Stimulated activated memory B cell treated with anti-CD40 and anti-IgM and Interleukin-4, amounts not matched to agents 10 μg/mL and 1 μg/mL and 100 μg/mL, for 72 hours (primary cell): ENCODE results near the gene RABGAP1.

Experiments
- ATAC-seq: fragments of 150-1000 bp; cut with Tn5 transposase; 2 replicates; pipeline ENCODE4 v1.10.0; 2021
- H3K27ac Mint-ChIP-seq: one replicate; pipeline ENCODE4 v1.8.0; 2022; ENCODE audit warnings: mild to moderate bottlenecking, mixed read lengths
- H3K27me3 Mint-ChIP-seq: one replicate; pipeline ENCODE4 v1.8.0; 2022; ENCODE audit warnings: mixed read lengths
- H3K36me3 Mint-ChIP-seq: one replicate; pipeline ENCODE4 v1.8.0; 2022; ENCODE audit warnings: mixed read lengths
- H3K4me1 Mint-ChIP-seq: one replicate; pipeline ENCODE4 v1.8.0; 2022; ENCODE audit warnings: mixed read lengths
- H3K4me3 Mint-ChIP-seq: one replicate; pipeline ENCODE4 v1.8.0; 2022; ENCODE audit warnings: mild to moderate bottlenecking, moderate library complexity, mixed read lengths
- H3K9me3 Mint-ChIP-seq: one replicate; pipeline ENCODE4 v1.8.0; 2022; ENCODE audit warnings: mixed read lengths

RABGAP1 gene

DNA sequence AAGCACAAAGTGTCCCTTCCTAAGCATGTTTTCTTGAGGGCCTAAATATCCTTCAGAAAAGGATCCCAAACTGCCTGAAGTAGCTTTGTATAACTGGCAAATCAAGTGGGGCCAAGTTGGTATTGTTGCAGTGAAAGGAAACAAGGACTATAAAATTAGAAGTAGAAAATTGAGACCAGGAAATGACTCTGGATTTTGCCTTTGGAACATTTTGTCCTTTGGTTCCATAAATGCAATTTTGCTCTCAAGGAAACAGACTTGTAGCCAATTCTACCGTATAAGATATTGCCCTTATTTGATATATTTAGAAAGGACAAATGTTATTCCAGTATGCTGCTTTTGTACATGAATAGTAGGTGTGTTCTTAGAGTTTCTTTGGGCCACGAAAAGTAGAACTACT, 34.4 kb downstream of the RABGAP1 start:
- no peaks in the 10 kb centered on the region for H3K9me3 Mint-ChIP-seq
- ATAC-seq = no peak
- peaks cover 49% of the 10 kb centered on the region for H3K36me3 Mint-ChIP-seq
- H3K27ac Mint-ChIP-seq = no peak overlapping the region
- peaks cover 3% of the 10 kb centered on the region for H3K4me1 Mint-ChIP-seq
- H3K27me3 Mint-ChIP-seq = no peaks in the 10 kb centered on the region
- H3K4me3 Mint-ChIP-seq = no peak overlapping the region

DNA sequence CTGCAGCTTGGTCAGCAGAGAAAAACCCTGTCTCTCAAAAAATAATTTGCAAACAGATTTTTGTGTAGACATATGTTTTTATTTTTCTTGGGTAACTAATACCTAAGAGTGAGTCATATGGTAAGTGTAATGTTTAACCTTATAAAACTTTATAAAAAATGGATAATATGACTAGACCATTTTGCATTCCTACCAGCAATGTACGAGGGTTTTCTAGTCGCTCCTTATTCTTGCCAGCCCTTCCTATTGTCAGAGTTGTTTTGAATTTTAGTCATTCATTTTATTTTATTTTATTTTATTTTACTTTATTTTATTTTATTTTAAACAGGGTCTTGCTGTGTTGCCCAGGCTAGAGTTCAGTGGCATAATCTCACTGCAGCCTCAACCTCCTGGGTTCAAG, 37.8 kb downstream of the RABGAP1 start:
- Mint-ChIP-seq H3K4me1 (peaks cover 6% of the 10 kb centered on the region), H3K36me3 (peaks cover 36% of the 10 kb centered on the region), H3K27me3 (no peaks in the 10 kb centered on the region), H3K27ac (no peak overlapping the region), H3K9me3 (no peaks in the 10 kb centered on the region), H3K4me3 (no peak overlapping the region)
- ATAC-seq = no peak

DNA sequence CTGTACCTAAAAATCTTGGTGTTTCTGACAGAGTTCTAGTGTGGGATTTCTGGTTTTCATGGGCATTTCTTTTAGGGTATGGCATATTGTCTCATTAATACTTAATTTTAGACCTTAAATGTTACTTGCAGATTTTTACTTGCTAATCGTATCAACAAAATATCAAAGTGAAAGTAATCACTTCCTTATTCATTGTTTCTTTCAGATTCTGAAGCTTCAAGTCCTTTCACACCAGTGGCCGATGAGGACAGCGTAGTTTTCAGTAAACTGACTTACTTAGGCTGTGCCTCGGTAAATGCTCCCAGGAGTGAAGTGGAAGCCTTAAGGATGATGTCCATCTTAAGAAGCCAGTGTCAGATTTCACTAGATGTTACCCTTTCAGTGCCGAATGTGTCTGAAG, 45.2 kb downstream of the RABGAP1 start:
- Mint-ChIP-seq H3K27me3 (no peaks in the 10 kb centered on the region), H3K36me3 (peaks cover 11% of the 10 kb centered on the region), H3K27ac (peak overlapping the region; percentile 14), H3K4me3 (no peak overlapping the region), H3K9me3 (no peaks in the 10 kb centered on the region), H3K4me1 (peaks cover 13% of the 10 kb centered on the region)
- ATAC-seq = no peak

DNA sequence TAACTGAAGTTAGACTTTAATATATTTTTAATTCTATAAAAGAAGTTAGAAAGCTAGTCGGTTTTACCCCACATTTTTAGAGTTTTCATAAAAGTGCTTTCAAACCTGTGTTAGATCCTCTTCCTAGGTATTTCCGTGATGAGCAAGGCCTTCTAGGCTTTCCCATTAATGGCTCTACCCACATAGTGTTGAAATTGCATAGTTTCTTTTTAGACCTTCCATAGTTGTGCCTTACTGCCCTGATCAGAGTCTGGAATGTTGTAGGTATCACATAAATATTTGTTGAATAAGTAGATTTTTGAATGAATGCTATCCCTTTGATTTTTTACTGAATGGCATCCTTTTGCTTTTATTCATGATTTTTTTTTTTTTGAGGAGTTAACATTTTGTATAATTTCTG, 47.3 kb downstream of the RABGAP1 start:
- no peak overlapping the region for H3K4me3 Mint-ChIP-seq
- H3K4me1 Mint-ChIP-seq = peaks cover 13% of the 10 kb centered on the region
- H3K27ac Mint-ChIP-seq = no peak overlapping the region
- peaks cover 11% of the 10 kb centered on the region for H3K36me3 Mint-ChIP-seq
- H3K27me3 Mint-ChIP-seq = no peaks in the 10 kb centered on the region
- no peaks in the 10 kb centered on the region for H3K9me3 Mint-ChIP-seq
- no peak for ATAC-seq

DNA sequence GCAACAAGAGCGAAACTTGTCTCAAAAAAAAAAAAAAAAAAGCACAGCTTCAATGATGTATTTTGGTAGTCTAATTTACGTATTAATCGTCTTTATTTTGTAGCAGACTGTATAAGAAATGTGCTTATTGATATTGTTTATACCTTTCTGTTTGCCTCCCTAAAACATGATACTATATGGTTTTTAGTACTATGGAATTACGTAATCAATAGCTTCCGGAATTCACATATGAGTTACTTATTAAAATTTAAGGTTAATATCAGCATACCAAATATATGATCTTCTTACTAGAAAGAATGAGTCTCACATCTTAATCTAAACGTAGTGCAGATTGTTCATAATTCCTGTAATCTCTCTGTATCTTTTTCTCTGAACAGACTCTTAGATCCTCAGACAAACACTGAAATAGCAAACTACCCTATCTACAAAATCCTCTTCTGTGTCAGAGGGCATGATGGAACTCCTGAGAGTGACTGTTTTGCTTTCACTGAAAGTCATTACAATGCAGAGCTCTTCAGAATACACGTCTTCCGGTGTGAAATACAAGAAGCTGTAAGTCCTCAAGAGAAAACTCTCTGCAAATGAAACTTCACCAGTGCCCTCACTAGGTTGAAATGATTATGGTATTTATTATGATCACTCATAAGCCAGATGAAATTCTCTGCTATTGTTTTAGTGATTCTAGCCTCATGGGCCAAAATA, 48.3 kb downstream of the RABGAP1 start:
- H3K9me3 Mint-ChIP-seq = no peaks in the 10 kb centered on the region
- peaks cover 11% of the 10 kb centered on the region for H3K36me3 Mint-ChIP-seq
- ATAC-seq = no peak
- peaks cover 13% of the 10 kb centered on the region for H3K4me1 Mint-ChIP-seq
- H3K27me3 Mint-ChIP-seq = no peaks in the 10 kb centered on the region
- H3K4me3 Mint-ChIP-seq = no peak overlapping the region
- H3K27ac Mint-ChIP-seq = peak overlapping the region; percentile 55

DNA sequence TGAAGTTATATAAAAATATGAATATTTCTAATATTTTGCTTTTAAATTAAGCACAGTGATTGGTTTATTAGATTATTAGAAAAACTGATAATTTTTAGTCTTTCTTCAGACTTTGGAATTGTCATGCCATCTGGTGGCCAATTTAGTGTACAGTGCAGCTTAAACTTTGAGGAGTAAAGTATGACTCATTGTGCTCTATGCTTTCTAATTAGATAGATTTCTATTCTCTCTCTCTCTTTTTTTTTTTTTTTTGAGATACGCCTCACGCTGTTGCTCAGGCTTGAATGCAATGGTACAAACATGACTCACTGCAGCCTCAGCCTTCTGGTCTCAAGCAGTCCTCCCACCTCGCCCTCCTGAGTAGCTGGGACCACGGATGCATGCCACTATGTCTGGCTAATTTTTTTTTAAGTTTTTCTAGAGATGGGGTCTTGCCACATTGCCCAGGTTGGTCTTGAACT, 50.6 kb downstream of the RABGAP1 start:
- peaks cover 1% of the 10 kb centered on the region for H3K36me3 Mint-ChIP-seq
- no peak overlapping the region for H3K27ac Mint-ChIP-seq
- ATAC-seq = peak; percentile 57
- no peaks in the 10 kb centered on the region for H3K4me1 Mint-ChIP-seq
- H3K4me3 Mint-ChIP-seq = no peak overlapping the region
- no peaks in the 10 kb centered on the region for H3K27me3 Mint-ChIP-seq
- H3K9me3 Mint-ChIP-seq = no peaks in the 10 kb centered on the region

DNA sequence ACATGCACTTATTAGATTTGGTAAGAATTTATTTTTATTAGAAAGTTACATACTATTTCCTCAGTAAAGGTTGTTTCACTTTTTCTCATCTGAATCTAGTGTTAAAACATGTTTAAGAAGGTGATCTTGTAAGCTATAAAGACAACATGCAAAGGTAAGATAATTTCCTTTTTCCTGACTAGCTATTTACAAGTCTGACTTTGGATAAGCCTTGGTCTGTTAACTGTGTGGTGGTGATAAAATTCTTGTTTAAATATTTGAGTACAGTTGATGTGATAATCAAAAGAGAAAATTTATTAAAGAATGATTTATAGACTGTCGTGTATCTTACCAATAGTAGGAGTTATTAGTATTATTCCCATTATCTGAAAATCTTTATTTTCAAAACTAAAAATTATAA, 55.8 kb downstream of the RABGAP1 start:
- Mint-ChIP-seq H3K27ac (no peak overlapping the region), H3K4me3 (no peak overlapping the region), H3K4me1 (no peaks in the 10 kb centered on the region), H3K36me3 (peaks cover 39% of the 10 kb centered on the region), H3K9me3 (no peaks in the 10 kb centered on the region), H3K27me3 (no peaks in the 10 kb centered on the region)
- no peak for ATAC-seq

DNA sequence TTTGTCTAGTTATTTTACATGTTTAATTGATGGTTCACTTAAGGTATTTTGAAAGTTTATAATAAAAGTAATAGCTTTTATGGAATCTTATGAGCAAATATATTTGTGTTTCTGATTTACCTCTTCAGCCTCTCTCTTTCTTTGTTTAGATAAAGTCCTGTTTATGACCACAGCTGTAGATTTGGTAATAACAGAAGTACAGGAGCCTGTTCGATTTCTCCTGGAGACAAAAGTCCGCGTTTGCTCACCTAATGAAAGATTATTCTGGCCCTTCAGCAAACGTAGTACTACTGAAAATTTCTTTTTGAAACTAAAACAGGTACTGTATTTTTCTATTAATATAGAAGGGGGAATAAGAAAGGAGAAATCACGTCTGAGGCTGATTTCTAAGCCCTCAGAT, 57.6 kb downstream of the RABGAP1 start:
- H3K36me3 Mint-ChIP-seq = peaks cover 44% of the 10 kb centered on the region
- no peaks in the 10 kb centered on the region for H3K4me1 Mint-ChIP-seq
- no peaks in the 10 kb centered on the region for H3K27me3 Mint-ChIP-seq
- H3K27ac Mint-ChIP-seq = no peak overlapping the region
- no peak for ATAC-seq
- H3K9me3 Mint-ChIP-seq = no peaks in the 10 kb centered on the region
- H3K4me3 Mint-ChIP-seq = no peak overlapping the region

DNA sequence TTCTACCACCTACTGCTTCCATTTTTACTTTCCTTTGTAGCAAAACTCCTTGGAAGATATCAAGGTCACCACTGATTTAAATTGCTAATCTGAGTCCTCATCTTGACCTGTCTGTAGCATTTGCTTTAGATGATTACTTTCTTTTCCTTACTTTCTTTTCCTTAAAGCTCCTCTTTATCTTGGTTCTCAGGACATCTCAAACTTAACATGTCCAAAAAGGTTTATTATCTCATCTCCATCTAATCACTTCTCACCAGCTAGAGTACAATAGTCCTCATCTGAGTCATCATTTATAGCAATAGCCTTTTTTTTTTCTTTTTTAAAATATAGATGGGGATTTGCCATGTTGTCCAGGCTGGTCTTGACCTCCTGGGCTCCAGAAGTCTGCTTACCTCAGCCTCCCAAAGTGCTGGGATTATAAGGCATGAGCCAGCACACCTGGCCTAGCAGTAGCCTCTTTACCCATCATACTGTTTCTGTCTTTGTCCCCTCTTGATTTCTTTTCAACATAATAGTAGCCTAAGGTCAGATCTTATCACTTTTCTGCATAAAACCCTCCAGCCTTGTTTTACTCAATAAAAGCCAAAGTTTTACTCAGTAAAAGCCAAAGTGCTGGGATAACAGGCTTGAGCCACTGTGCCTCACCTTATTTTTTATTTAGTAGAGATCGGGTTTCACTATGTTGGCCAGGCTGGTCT, 59.7 kb downstream of the RABGAP1 start:
- ATAC-seq = no peak
- Mint-ChIP-seq H3K27me3 (no peaks in the 10 kb centered on the region), H3K4me3 (no peak overlapping the region), H3K9me3 (no peaks in the 10 kb centered on the region), H3K4me1 (no peaks in the 10 kb centered on the region), H3K36me3 (peaks cover 50% of the 10 kb centered on the region), H3K27ac (no peak overlapping the region)

DNA sequence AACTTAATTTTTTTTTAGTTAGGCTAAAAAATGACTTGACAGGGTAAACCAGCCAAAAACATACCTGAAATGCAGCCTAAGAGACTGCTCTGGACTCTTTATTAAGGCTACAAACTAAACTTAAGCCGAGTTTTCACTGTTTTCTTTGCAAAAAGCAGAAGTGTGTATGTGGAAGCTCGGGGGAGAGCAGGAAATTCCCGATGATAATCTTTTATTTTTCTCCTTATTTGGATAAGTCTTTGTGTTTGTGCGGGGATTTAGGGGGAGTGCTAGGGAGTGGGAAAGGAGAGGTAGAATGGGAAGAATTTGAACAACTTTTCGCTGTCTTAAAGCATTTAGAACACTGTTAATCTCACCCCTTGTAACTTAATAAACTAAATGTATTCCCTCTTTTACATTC, 61.9 kb downstream of the RABGAP1 start:
- Mint-ChIP-seq H3K4me3 (no peak overlapping the region), H3K4me1 (no peaks in the 10 kb centered on the region), H3K36me3 (peaks cover 48% of the 10 kb centered on the region), H3K27ac (no peak overlapping the region), H3K27me3 (no peaks in the 10 kb centered on the region), H3K9me3 (no peaks in the 10 kb centered on the region)
- ATAC-seq = no peak

DNA sequence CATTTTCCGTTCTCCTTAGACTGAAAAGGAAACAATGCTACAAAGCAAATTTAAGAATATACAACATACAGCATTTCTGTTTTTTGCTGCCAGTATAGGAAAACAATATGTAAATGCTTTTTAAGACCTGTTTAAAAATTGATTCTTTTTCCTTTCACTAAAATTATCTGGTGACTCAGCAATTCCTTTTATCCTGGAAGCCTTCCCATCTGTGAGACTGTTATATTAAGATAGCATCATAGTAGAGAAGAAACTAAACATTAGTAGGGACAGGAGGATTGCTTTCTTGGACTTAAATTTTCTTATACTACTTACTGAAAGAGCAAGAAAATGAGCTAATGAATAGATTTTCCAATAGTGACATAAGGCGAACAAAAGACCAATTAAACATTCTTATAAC, 62.6 kb downstream of the RABGAP1 start:
- ATAC-seq = no peak
- Mint-ChIP-seq H3K4me1 (no peaks in the 10 kb centered on the region), H3K9me3 (no peaks in the 10 kb centered on the region), H3K27ac (no peak overlapping the region), H3K27me3 (no peaks in the 10 kb centered on the region), H3K4me3 (no peak overlapping the region), H3K36me3 (peaks cover 46% of the 10 kb centered on the region)

DNA sequence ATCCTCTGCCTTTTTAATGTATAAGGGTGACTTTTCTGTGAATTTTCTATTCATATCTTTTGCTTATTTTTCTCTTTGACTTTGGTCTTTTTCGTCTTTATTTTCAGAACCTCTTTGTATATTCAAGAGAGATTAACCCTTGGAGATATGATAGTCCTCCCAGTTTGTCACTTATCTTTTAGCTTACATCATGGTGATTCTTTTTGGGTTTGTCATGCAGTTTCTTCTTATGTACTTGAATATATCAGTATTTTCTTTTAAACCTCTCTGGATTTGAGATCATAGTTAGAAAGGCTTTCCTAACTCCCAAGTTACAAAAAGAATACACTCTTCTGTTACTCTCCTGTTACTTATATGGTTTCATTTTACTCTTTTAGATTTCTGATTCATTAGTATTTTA, 65.1 kb downstream of the RABGAP1 start:
- Mint-ChIP-seq H3K4me3 (no peak overlapping the region), H3K27me3 (no peaks in the 10 kb centered on the region), H3K27ac (no peak overlapping the region), H3K9me3 (no peaks in the 10 kb centered on the region), H3K4me1 (no peaks in the 10 kb centered on the region), H3K36me3 (peaks cover 28% of the 10 kb centered on the region)
- ATAC-seq = no peak

DNA sequence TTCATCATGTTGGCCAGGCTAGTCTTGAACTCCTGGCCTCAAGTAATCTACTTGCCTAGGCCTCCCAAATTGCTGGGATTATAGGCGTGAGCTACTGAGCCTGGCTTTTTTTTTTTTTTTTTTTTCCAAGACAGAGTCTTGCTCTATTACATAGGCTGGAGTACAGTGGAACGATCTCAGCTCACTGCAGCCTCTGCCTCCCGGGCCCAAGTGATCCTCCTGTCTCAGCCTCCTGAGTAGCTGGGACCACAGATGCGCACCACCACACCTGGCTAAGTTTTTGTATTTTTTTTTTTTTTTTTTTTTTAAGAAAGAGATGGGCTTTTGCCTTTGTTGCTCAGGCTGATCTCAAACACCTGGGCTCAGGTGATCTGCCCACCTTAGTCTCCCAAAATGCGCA, 66.4 kb downstream of the RABGAP1 start:
- no peaks in the 10 kb centered on the region for H3K9me3 Mint-ChIP-seq
- H3K27me3 Mint-ChIP-seq = no peaks in the 10 kb centered on the region
- H3K4me1 Mint-ChIP-seq = no peaks in the 10 kb centered on the region
- no peak overlapping the region for H3K27ac Mint-ChIP-seq
- no peak overlapping the region for H3K4me3 Mint-ChIP-seq
- no peak for ATAC-seq
- peaks cover 40% of the 10 kb centered on the region for H3K36me3 Mint-ChIP-seq

DNA sequence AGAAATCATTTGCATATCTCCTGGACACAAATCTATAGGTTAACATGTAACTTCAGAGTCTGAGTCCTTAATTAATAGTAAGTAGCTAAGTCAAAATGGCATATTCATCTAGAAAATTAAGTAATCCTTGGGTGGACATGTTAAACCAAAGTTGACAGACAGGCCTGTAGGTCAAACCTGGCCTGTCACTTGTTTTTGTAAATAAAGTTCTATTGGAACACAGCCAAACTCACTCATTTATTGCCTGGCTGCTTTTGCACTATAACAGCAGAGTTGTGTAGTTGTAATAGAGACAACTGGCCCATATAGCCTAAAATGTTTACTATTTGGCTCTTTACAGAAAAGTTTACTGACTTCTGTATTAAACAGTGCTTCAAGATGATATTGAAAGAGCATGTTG, 68.1 kb downstream of the RABGAP1 start:
- Mint-ChIP-seq H3K36me3 (peaks cover 50% of the 10 kb centered on the region), H3K9me3 (no peaks in the 10 kb centered on the region), H3K27me3 (no peaks in the 10 kb centered on the region), H3K4me3 (no peak overlapping the region), H3K4me1 (no peaks in the 10 kb centered on the region), H3K27ac (no peak overlapping the region)
- ATAC-seq = no peak

DNA sequence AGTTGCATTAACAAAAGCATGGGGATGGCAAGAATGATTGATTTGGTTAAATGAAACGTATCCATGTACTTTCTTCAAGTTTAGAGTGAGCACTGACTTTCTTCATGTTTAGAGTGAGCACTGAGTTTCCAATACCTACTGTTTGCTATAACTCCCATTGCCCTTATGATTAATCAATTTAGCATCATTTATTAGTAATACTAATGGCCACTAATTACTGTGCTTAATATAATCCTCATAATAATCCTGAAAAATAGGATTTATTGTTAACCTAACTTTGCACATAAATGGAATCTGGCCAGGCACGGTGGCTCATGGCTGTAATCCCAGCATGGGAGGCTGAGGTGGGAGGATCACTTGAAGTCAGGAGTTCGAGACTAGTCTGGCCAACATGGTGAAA, 70.6 kb downstream of the RABGAP1 start:
- H3K9me3 Mint-ChIP-seq = no peaks in the 10 kb centered on the region
- ATAC-seq = no peak
- H3K27me3 Mint-ChIP-seq = no peaks in the 10 kb centered on the region
- peaks cover 53% of the 10 kb centered on the region for H3K36me3 Mint-ChIP-seq
- no peak overlapping the region for H3K27ac Mint-ChIP-seq
- no peaks in the 10 kb centered on the region for H3K4me1 Mint-ChIP-seq
- no peak overlapping the region for H3K4me3 Mint-ChIP-seq

DNA sequence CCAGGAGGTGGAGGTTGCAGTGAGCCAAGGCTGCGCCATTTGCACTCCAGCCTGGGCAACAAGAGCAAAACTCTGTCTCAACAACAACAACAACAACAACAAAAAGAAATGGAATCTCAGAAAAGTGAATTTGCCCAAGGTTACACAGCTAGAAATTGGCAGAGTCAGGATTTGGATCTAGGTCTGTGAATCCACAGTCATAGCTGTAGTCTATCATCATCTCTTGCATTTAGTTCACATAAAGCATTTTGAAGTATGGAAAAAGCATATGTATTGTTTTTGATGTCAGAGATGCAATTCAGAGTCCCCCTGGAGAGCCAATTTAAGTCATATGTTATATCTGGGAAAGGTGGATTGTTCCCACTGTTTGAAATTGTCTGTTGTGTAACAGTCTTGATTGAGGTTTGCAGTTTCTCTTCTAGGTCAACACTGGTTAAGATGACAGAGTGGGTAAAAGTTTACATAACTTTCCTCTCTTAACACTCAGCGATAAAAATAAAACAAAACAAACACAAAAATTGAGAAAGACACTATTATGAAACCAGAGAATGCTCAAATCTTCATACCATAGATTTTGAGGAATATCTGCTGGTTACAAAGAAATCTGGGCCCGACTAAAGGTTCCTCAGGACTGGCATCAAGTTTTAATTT, 71.2 kb downstream of the RABGAP1 start:
- peaks cover 54% of the 10 kb centered on the region for H3K36me3 Mint-ChIP-seq
- no peak overlapping the region for H3K27ac Mint-ChIP-seq
- ATAC-seq = no peak
- no peak overlapping the region for H3K4me3 Mint-ChIP-seq
- H3K27me3 Mint-ChIP-seq = no peaks in the 10 kb centered on the region
- H3K4me1 Mint-ChIP-seq = no peaks in the 10 kb centered on the region
- no peaks in the 10 kb centered on the region for H3K9me3 Mint-ChIP-seq
